ENCODE results near the gene IQSEC3. TPM values are rescaled to one million over a fixed set of nuclear protein-coding genes. Genes with fewer than 3 reads are reported as not detected.
"Not testable (repeated sequence)": the region's sequence is repeated elsewhere in the genome, so short reads cannot be mapped to it uniquely, and the experiment has no call there.

Gene IQSEC3
- total RNA-seq, 1 donor from 2014 or later = 4.3 TPM

DNA sequence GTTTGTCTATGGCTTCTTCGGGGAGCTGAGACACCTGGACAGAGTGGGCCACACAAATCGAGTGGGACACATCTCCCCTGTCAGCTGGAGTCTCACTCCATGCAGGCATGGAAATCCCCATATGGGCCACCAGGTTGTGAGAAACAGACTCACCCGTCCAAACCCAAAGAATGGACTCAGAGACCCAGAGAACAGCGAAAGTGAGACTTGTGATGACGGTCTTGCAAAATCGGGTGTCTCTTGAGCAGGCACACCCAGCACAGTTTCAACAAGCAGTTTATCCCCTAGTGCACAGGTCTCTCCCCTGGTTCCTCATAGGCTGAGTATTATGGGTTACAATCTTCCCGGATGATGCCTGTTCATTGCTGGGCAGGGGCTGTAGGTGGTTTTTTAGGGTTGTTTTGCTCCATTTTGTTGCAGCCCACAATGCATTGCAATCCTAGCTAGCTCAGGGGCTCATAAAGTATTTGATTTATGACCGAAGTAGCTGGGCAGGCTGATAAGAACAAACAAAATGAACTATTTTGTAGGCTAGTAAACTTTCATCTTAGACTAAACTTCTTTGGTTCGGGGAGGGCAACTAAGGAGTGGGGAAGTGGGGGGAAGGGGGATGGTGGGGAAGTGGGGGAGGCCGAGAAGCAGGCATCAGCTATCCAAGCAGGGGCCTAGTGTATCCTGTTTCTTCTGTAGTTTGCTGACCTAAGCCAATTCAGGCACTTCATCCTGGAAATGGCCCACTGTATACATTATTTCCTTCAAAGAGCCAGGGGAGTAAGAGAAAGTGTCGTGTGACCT is 45.3 kb downstream of the IQSEC3 start:
- no peak for DNase-seq (ENCODE audit: low spot score)

DNA sequence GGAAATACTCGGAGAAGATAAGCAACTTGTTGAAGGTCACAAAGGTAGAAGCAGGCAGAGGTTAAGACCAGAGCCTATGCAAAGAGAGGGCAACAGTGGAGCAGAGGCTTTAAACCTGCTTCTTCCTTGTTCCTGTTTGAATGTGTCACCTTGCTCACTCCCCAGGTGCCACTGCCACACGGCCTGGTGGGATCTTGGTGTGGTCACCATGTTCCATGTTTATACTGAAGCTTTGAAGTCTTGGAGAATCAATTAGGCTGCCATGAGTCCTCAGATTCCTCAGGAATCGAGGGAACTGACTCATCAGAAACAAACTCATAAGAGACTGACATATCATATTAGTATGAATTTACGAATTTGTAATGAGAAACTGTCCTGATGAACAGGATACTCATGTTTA is 46.8 kb downstream of the IQSEC3 start:
- DNase-seq (ENCODE audit: low spot score) = no peak

DNA sequence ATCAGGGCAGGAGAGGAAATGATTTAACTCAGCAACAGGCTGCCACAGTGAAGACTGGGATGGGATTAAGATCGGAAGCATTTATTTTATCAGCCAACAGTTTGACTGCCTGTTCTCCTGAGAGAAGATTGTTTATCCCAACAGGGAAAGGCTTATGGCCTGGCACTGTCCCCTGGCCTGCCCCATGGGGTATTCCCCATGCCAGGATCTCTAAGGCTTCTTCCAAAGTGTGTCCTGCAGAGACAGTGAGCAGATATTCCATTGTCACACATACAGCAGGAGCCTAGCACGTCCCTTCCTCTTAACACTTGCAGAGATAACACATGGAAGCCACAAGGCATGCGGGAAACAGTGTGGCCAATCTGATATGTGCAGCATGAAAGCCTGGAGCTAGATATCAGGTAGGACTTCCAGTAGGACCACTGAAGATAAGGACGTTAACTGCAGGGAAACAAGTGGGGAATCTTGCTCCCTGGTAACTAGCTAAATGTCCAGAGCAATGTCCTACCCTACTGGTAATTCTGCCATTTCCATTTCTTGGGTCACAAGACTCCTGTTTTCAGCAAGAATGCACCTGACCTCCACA is 48.2 kb downstream of the IQSEC3 start:
- DNase-seq (ENCODE audit: low spot score) = no peak

DNA sequence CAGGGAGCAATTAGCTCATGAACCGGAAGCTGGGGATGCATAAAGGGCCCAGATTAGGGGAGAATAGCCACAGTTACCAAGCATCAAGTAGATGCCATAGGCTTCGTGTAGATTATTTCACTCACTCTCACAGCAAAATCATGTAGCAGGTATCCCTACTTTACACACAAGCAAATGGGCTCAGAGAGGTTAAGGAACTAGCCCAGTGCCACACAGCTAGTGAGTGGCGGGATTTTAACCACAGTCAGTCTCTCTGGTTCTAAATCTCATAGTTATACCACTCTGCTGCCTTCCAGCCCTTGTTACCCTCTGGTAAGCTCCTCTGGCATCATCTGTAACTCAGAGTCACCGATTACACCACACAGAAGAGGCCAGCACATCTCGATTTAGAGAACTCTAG is 49.0 kb downstream of the IQSEC3 start:
- DNase-seq (ENCODE audit: low spot score) = no peak

DNA sequence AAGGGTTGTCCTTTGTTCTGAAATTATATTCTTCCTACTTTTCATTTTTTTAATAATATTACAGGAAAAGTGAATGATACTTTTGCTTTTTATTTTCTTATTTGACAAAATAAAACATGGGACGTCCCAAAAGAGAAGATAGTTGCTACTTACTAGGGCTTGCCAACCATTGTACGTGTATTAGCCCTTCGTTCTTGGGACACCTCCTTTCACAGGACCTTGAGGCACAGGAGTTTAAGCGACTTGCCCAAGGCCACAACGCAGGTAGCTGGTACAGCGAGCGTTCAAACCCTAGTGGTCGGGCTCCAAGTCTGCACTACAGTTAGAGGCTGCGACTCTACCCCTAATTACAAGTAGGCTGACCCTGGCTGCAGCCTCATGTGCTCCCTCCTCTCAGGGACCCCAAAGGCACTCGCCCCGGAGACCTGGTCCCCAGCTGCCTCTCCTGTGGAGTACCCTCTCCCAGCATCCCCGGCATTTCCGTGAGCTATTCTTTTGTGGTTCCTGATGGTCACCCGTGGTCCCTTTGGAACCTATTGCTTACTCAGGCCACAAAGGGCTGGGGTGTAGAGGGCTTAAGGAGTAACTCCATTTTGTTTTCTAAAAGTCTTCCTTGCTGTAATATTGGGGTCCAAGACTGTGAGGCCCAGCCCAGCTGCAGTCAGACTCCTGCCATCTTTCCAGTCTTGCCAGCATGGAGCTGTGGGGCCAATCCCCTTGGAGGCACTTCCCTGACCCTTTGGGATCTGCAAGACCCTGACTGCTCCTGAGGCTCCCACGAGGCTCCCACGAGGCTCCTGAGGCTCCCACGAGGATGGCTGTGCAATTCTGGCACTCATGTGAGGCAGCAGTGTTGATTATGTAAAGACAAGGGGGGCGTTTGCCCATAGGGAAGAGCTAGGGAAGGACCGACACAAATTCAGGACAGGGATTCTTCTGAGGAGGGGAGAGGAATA is 49.7 kb downstream of the IQSEC3 start:
- no peak for DNase-seq (ENCODE audit: low spot score)

DNA sequence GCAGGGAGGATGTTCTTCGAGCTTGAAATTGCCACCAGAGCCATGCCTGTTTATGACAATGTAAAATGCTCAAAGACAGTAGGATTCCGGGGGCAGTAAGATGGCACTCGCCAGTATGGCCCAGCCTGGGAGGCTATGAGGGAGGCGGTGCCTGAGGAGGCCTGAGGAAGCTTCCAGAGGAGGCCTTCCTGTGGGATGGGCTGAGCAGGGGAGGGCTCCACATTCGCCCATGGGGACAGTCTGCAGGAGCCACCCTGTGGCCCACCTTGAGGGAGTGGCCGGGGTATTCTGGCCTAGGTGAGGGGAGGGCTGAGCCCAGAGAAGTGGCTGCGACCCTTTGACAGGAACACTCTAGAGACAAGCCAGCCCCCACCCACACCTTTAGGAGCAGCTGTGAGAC is 50.7 kb downstream of the IQSEC3 start:
- DNase-seq (ENCODE audit: low spot score) = no peak

DNA sequence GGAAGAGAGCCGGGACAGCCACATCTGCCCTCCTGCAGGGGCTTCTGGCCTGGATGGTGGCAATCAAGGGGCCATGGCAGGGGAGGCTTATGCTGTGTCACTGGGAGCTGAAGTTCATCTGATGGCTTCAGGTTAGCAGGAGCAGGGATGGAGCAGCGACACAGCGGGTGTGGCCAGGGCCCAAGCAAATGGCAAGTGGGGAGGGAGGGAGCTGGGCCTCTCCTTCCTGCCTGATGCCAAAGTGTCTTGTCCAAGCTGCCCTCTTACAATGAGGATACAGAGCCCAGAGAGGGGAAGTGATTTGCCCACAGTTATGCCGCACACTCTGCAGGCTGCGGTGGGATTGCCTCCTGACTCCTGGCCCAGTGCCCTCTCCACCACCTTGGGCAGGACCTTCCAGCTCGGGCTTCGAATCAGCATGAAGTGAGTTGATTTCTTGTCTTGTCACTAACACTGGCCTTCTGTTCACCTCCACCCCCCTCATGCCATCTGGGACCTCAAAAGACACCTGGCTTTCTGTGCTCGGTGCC is 51.3 kb downstream of the IQSEC3 start:
- DNase-seq (ENCODE audit: low spot score) = no peak

DNA sequence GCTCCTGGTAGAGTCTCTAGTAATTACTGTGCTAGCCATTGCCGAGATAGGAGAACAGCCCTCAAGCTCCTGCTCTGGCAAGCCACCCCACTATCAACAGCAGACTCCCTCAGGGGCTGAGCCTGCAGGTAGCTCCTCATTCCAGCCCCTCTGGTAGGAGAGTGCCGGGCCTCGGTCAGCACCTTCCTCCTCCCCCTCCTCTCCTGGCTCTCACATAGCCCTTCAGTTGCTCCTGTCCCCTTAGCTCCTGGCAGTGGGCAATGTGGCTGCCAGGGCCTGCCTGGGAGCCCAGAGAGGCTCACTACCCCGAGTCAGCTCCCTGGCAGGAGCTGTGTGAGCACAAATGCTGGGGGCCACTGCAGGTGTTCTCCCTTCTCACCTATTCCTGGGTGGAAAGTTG is 52.0 kb downstream of the IQSEC3 start:
- no peak for DNase-seq (ENCODE audit: low spot score)

DNA sequence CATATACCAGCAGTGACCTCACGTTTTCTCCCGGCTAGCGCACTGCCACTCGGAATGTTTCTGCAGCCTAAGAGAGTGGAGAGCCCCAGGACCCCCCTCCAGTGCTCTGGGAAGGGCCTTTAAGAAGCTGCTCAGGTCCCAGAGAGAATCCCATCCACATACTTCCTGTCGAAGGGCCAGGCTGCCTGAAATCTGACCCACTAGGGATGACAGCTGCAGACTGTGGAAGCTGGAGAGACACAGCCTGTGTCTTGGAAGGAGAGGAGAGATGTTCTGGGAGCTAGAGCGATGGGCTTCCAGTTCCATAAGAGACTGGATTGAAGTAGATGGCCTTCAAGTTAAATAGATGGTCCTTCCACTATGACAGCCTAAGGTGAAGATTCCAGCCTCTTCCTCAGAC is 54.4 kb downstream of the IQSEC3 start:
- DNase-seq (ENCODE audit: low spot score) = no peak

DNA sequence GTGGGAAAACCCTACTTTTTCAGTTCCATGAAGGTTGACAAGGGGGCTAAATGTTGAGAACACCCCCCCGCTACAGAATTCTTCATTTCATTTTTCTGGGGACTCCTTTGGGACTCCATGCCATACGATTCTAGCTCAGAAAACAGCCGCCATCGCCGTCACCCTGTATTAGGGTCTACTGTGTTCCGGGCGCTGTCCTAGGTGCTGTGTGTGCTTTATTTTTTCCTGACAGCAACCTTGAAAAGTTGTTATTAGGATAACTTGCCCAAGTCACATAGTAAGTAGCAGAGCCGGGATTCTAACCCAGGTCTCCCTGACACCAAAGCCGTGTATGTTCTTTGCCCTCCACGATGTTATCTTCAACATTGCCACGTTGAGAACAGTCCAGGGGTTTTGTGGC is 55.1 kb downstream of the IQSEC3 start:
- no peak for DNase-seq (ENCODE audit: low spot score)

DNA sequence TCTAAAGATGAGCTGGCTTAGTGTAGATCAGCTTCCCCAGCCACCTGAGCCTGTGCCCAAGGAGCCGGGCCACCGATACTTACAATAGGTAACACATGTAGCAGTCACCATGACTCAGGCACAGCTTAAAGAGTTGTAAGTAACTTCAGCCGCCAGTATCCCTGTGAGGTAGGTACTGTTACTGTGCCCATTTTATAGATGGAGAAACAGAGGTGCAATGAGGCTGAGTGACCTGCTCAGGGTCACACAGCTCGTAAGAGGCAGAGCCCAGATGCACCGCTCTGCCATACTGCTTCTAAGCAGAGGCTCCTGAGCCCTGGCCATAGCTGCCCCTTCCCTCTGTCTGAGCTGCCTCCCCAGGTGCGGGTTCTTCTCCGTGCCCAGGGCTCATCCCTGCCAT is 58.5 kb downstream of the IQSEC3 start:
- no peak for DNase-seq (ENCODE audit: low spot score)

DNA sequence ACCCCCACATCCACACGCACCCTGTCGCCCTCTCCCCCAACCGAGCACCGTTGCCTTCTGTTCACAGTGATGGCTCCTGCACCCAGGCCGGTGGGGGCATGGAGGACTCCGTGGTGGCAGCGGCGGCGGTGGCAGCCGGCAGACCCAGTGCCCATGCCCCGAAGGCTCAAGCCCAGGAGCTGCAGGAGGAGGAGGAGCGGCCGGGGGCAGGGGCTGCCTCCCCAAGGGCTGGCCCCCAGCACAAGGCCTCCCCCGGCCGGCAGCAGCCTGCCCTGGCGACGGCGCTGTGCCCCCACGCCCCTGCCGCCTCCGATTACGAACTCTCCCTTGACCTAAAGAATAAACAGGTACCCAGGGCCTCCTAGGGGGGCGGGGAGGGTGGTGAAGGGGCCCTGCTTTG is 59.0 kb downstream of the IQSEC3 start:
- DNase-seq (ENCODE audit: low spot score) = no peak

DNA sequence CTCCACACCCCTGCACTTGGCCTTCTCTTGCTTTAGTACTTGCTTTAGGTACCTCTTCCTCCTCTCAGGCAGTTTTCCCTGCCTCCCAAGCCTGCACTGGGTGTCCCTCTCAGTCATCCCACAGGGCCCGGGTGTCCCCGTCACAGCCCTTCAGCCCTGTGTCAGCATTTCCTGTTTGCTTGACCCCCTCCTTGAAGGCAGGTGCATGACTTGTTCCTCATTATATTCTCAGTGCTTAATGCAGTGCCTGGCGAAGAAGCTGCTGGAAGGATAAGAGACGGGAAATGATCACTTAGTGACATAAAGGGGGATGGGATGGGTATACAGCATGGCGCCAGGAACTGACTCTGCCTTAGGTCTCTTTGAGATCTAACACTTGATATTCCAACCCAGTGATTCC is 61.5 kb downstream of the IQSEC3 start:
- no peak for DNase-seq (ENCODE audit: low spot score)

DNA sequence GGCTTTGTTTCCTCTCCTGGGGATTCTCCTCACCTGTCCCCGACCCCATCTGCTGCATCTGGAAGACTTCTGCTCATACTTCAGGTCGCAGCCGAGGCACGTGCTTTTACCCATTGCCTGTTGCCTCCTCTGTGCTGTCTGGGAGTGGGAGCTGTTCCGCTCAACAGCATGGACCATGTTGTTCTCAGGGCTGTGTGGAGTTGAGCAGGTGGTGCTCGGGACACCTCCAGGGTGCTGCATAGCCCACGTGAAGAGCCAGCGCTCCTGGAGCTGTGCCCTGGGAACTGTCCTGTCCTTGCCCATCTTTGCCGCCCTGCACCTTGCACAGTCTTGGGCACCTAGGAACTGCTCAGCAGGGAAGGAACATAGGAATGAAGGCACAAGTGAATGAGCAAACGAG is 62.4 kb downstream of the IQSEC3 start:
- no peak for DNase-seq (ENCODE audit: low spot score)

DNA sequence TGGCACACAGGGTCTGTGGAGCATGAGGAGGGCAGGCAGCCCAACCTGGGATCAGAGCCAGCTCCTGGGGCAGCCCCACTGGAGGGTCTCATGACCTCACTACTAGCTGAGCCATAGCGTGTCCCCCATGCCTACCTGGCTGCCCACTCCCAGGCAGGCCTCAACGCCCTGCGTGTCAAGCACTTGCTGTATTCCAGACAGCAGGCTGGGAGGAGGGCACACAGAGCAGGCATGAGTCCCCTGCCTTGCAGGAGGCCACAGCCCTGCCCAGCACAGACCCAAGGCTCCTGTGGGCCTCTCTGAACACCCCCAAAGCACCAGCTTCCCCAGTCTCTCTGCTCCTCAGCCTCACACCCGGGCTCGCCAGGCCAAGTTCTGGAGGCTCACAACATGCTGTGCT is 64.0 kb downstream of the IQSEC3 start:
- DNase-seq (ENCODE audit: low spot score) = no peak

DNA sequence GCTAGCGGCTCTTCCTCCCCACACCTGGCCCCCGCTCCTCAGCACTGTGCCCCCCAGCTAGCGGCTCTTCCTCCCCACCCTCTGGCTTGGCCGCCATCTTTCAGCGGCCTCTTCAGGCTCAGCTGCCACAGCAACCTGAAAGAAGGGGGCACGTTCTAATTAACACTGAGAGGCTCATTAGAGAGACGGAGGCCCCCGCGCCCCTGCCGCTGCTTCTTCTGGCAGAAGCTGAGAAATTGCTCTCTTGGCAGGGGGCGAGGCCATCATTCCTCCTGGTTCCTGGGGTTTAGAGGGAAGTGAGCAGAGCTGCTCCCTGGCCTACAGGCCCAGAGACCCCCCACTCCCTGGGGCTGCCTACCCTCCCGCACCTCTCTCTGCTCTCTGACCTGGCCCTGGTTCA is 64.4 kb downstream of the IQSEC3 start:
- DNase-seq (ENCODE audit: low spot score) = no peak

DNA sequence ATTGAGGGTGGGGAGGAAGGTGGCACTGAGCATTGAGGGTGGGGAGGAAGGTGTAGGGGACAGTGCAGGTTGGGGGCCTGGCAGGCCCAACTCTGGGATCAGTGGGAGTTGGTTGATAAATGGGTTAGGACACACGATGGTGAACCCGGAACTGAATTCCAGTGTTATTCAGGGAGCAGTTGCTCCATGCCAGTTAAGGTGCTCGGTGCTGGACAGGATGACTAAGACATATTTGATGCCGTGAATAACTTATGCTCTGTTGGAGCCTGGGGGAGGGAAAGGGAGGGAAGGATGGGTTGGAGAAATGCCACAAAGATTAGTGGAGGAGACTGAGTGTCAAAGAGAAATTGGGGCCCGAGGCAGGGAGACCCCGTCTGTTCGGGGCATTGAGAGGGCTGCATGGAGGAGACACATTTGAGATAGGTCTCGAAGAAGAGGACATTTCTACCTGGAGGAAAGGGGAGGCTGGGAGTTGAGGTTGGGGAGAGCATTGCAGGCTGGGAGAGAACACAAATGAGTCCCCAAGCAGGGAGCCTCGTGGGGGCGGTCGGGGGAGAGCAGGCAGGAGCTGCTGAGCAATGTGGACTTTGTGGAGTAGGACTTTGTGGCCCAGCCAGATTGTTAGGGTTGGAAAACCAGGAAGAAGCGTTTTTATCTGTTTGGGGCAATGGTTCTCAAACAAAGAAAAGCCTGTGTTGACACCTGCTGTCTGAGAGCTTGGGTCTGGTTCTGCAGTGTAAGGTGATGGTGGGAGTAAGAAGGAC is 65.3 kb downstream of the IQSEC3 start:
- DNase-seq (ENCODE audit: low spot score) = no peak

DNA sequence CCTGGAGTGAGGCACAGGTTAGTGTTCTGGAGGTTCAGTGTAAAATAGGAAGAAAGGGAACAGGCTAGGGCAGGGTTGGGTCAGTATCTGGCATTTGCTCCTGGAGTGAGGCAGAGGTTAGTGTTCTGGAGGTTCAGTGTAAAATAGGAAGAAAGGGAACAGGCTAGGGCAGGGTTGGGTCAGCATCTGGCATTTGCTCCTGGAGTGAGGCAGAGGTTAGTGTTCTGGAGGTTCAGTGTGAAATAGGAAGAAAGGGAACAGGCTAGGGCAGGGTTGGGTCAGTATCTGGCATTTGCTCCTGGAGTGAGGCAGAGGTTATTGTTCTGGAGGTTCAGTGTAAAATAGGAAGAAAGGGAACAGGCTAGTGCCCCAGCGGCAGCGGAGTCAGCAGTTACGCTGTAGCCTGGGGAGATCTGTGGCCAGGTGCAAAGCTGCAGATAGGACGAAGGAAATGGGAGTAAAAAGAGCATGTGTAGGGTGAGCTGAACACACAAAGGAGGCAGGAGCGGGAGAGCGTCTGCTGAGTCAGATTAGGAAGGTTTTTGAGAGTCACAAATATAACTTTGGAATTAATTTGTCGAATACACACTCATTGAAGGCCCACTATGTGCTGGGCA is 67.2 kb downstream of the IQSEC3 start:
- DNase-seq (ENCODE audit: low spot score) = not testable (repeated sequence)

DNA sequence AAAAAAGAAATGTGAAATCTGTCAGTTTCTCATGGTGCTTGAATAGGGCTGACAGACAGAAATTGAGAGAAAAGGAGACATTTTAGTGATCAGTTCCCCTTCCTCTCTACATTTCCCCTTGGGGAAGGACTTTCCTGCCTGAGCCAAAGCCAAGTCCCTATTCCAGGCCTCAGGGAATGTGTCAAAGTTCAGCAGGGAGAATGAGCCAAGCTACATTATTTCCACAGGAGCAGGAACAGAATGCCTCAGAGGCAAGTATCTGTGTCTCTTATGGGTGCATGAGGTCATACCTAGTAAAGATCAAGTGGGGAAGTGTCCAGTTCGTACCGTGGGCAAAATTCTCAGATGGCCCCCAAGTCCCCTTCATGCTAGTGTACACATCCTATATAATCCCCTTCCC is 68.6 kb downstream of the IQSEC3 start:
- no peak for DNase-seq (ENCODE audit: low spot score)

DNA sequence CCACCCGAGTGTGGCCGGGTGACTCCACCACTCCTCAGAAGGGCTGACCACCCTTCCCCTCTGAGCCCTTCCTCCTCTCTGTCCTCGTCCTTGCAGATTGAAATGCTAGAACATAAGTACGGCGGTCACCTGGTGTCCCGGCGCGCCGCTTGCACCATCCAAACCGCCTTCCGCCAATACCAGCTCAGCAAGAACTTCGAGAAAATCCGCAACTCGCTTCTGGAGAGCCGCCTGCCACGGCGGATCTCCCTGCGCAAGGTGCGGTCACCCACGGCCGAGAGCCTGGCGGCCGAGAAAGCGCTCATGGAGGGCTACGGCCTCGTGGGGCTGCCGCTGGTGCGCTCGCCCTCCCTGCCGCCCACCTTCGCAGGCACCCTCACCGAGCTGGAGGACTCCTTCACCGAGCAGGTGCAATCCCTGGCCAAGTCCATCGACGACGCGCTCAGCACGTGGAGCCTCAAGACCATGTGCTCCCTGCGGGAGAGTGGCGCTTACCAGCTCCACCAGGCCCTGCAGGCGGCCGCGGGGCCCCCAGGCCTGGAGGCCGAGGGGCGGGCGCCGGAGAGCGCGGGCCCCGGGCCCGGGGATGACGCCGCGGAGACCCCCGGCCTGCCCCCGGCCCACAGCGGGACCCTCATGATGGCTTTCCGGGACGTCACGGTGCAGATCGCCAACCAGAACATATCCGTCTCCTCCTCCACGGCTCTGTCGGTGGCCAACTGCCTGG is 71.8 kb downstream of the IQSEC3 start:
- DNase-seq (ENCODE audit: low spot score) = no peak

Measured in ureter (tissue), 1 donor.